Purkinje cell (primary cell): ENCODE results near the gene MEF2B. TPM values are rescaled to one million over a fixed set of nuclear protein-coding genes. Genes with fewer than 3 reads are reported as not detected.

Experiments used
- polyA plus RNA-seq: library from polyadenylated mRNA; unstranded; fragments of >200 nt; fragmentation: Nextera tagmentation; gene quantifications from 2 replicates; pipeline ENCODE4 v1.2.1, GENCODE V29; 2014

MEF2B gene
- not detected in 2 replicates for polyA plus RNA-seq

DNA sequence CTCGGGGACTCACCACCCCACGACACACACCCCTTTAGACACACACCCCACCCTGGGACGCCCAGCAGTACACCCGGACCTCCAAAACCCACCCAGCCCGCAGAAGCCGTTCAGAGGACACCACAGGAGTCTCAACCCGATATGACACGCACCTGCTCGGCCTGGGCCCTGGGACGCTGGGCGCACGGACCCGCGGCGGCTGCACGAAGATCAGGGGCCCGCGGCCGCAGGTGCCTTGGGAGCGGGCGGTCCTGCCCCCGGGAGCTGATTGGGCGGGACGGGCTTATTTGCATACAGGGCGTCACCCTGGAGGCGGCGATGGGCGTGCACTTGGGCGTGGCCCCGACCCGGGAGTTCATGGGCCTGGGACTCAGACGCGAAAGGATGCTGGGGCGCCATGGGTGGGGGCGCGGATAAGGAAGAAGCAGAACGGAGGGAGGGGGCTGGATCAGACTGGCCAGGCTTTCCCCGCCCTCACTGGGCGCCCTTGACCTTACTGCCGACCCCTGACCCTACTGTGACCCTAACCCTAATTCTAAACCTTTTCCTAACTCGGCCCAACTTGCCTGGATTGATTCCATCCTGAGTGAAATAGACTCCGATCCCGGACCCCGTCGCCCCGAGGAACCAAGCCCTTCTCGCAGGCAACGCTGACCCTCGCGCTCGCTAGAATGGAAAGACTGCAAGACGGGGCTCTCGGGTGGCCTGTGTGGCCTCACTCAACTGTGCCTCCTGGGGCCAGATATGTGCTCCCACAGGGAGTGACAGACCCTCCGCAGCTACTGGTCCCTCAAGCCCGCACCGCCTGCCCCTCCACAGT is at the start of gene MEF2B:
TSS of gene MEF2B (minus strand) at position 211 of the 820 bp plus-strand sequence. CDS start 19,528 bp downstream, outside the sequence.

DNA sequence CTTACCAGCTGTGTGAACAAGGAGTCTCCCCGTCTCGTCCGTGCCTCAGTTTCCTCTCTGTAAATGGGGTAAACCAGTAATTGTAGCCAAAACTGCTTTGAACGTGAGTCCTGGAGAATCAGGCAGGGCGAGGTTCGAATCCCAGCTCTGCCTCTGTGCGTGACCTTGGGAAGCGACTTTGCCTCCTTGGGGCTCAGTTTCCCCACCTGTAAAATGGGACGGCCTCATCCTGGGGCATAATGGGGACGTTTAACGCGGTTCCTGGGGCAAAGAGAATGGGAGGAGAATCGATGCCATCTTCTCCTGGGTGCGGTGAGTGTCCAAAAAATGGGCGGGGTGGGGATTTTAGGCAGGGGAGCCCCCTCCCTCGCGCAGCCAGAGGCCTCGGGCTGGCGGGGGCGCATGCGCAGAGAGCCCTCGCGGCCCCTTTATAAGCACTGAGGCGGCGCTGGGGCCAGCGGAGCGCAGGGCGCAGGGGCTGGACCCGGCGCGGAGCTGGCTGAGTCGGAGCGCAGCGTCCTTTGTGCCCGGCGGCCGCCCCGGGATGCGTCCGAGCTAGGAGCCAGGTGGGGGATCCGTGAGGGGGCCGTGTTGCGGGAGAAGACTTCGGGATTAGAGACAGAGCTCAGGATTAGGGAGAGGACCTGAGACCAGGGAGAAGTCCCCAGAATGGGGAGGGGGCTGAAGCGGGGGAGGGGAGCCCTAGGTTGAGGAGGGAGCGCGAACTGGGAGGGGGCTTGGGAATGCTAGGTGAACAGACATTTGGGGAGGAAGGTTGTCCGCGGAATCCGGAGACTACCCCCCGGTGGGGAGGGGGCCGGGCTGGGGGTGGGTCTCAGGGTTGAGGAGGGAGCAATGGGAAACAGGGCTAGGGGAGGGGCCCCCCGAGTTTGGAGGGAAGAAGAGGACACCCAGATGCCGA is 41.7 kb upstream of the MEF2B start, which contains the start of gene NCAN:
TSS of gene NCAN (plus strand) at position 460 of the 922 bp plus-strand sequence. CDS start 4,996 bp downstream, outside the sequence.

DNA sequence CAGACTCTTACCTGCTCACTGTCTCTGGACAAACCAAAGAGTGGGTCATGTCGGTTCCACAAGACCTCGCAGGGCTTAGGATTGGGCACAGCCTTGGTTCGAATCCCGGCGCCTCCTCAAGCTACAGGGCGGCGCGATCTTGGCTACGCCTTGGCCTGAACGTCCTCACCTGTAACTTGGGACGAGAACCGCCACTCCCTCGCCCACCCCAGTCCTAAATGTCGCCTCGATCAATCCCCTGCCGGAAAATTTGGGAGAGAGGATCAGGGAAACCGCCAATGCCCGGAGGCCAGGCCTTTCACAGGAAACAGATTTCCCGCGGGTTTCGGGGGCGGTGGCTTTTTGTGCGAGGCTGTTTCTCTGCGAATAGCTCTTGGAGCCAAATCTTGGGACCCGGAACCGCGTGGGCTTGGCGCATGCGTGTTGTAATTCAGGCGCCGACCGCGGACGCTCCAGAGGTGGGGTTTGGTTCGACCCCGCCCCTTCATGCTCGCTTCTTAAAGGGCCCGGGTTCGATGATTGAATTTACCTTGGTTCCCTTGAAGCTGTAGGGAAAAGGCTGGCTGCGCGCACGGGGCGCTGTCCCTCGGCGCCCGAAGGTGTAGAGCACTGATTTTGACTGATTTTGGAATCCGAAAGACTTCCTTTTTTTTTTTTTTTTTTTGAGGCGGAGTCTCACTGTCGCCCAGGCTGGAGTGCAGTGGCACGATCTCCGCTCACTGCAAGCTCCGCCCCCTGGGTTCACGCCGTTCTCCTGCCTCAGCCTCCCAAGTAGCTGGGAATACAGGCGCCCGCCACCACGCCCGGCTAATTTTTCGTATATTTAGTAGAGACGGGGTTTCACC is 33.2 kb upstream of the MEF2B start, which contains the start of gene NR2C2AP:
TSS of gene NR2C2AP (minus strand) at position 403 of the 845 bp plus-strand sequence. CDS start at position 49, 354 bp downstream.

DNA sequence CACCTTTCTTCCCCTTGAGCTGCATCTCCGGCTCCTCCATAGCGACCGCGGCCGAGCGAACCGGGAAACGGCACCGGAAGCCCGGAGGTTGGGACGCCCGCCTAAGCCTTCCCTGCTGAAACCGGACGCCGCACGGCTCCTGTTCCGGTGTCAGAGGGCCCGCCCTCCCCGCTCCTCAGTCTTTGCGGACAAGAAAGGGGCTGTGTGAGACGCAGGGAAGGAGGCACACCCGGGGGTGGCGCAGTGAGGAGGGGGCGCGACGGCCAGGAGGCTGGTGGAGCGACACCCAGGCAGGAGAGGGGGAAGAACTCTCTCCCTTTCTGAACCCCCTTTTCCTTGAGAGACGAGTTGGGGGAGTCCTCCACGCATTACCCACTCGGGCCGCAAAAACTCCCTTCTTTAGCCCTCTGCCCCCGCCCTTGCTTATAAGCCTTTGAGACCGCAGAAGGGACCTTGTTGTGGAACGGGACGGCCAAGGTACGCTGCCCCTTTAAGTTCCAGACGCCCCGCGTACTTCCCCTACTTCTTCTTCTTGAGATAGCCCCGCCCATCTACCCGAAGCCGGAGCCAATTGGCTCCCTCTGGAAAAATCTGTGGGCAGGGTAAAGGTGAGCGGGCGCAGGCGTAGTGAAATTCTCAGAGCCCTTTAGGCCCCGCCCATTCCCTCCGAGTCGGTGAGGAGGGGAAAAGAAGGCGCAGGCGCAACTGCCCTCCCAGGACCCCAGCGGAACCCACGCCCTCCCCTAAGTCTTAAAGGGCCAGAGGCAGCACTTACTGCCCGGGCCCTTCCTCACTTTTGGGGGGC is 22.2 kb upstream of the MEF2B start, which contains the start of the genes BORCS8 and RFXANK:
TSS of gene BORCS8 (minus strand) at position 75 of the 805 bp plus-strand sequence. CDS start at position 40, 35 bp downstream.
TSS of gene RFXANK (plus strand) at position 181 of the 805 bp plus-strand sequence. CDS start 1,689 bp downstream, outside the sequence.

DNA sequence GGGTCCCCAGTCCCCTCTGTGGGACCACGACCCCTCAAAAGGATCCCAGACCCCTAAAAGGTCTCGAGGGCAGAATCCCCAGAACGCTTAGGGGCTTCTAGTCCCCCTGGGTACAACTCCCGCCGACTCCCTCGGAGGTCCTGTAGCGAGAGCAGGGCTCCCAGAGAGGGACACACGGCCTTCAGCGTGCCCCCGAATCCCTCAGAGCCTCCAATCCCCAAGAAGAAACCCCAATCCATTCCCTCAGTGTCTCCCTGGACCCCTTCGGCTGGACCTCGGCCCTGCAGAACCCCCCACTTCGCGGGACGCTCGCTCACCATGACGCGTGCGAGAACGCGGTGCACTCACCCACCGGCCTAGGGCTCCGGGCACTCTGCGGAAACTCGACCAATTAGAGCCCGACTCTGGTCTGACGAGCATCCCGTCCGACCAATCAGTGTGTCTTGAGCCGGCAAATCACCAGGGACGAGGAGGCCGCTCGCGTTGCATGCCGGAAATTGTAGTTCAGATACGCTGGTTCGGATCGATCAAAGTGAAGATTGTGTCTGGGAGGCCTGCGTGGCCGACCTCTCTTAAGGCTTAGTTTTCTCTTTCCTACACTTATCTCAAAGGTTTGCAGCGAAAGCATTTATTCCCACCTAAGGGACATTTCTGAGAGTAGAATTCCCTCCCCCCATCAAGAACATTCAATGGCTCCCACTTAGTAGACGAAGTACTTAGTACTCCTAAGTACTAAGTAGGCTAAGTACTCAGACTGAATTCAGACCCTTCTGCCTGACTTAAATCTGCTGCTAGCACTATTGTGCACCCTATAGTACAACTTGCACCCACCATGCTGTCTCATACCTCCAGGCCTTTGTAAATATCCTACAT is 31.7 kb downstream of the MEF2B start, which contains the start of gene TMEM161A:
TSS of gene TMEM161A (minus strand) at position 370 of the 873 bp plus-strand sequence. CDS start at position 320, 50 bp downstream.

Other genes with a start within 250 kb of the MEF2B start
- 6.3 and 23.4 TPM in 2 replicates for gene HOMER3, start 229.0 kb downstream of the MEF2B start, polyA plus RNA-seq
- gene SUGP2, start 136.7 kb downstream of the MEF2B start, polyA plus RNA-seq = 74.2 and 85.9 TPM in 2 replicates
- gene ARMC6, start 136.7 kb downstream of the MEF2B start, polyA plus RNA-seq = 2.4 and 3.1 TPM in 2 replicates
- 1.2 and 2.7 TPM in 2 replicates for gene SLC25A42, start 106.3 kb downstream of the MEF2B start, polyA plus RNA-seq
- 2.4 and 4.6 TPM in 2 replicates for gene TMEM161A, start 31.8 kb downstream of the MEF2B start, polyA plus RNA-seq
- gene BORCS8, start 21.9 kb upstream of the MEF2B start, polyA plus RNA-seq = 19.0 and 22.2 TPM in 2 replicates
- 20.4 and 26.6 TPM in 2 replicates for gene RFXANK, start 22.0 kb upstream of the MEF2B start, polyA plus RNA-seq
- gene NR2C2AP, start 33.2 kb upstream of the MEF2B start, polyA plus RNA-seq = 4.2 and 6.4 TPM in 2 replicates
- 1.6 and 3.4 TPM in 2 replicates for gene NCAN, start 41.7 kb upstream of the MEF2B start, polyA plus RNA-seq
- gene TM6SF2, start 103.0 kb upstream of the MEF2B start, polyA plus RNA-seq = 0.46 TPM in 1 of 2 replicates, not detected in the other
- gene SUGP1, start 150.2 kb upstream of the MEF2B start, polyA plus RNA-seq = 1.7 and 2.6 TPM in 2 replicates
- gene MAU2, start 150.6 kb upstream of the MEF2B start, polyA plus RNA-seq = 1.9 and 3.4 TPM in 2 replicates
- 2.0 and 2.3 TPM in 2 replicates for gene GATAD2A, start 235.4 kb upstream of the MEF2B start, polyA plus RNA-seq